NT2/D1 (cell line): ENCODE data around the gene RNASE8.

Experiments
- SUZ12 ChIP-seq: IDR thresholded peaks from 2 replicates; pipeline ENCODE4 v1.6.1; 2011; ENCODE audit not compliant: insufficient read length, insufficient read depth; ENCODE audit errors: extremely low read depth
- YY1 ChIP-seq: IDR thresholded peaks from 2 replicates; pipeline ENCODE4 v1.6.1; 2011; ENCODE audit not compliant: insufficient read length, insufficient read depth

DNA sequence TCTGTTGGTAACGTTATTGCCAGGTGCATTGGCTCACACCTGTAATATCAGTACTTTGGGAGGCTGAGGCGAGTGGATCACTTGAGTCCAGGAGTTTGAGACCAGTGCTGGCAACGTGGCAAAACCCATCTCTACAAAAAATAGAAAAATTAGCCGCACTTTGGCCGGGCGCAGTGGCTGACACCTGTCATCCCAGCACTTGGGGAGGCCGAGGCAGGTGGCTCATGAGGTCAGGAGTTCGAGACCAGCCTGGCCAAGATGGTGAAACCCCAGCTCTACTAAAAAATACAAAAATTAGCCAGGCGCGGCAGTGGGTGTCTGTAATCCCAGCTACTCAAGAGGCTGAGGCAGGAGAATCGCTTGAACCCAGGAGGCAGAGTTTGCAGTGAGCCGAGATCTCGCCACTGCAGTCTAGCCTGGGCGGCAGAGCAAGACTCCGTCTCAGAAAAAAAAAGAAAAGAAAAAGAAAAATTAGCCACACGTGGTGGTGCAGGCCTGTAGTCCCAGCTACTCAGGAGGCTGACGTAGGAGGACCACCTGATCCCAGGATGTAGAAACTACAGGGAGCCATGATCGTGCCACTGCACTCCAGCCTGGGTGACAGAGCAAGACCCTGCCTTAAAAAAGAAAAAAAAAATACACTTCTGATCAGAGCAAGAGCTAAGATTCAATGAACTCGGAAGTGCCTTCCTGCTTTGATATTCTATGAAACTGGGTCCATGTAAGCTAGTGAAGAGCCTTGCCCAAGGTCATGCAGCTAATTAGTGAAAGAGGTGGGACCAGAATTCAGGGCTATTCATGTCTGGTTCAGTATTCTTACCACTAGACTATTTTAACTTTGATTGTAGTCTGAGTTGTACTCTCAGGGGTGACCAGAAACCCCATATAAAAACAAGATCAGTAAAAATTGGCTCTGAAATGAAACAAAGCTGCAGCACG lies 4.2 kb upstream of the RNASE8 start:
- TF ChIP-seq YY1 (no peak), SUZ12 (no peak)
